Stimulated activated CD4-positive, alpha-beta T cell treated with anti-CD3 and anti-CD28 coated beads, Interleukin-12 subunit alpha, Interleukin-12 subunit beta, amount 100 ng/mL, for 48 hours (primary cell): ENCODE data around the gene THSD7B.

Source experiments
- DNase-seq, 3 donors: peaks; one replicate each; pipeline ENCODE4 v3.0.0-alpha.2; 2020; ENCODE audit warnings: low read depth in 2 of 3, low spot score in 1 of 3

Gene THSD7B

GRCh38 chr2:137345994-137346393 is 580.6 kb downstream of the THSD7B start:
- DNase-seq: no peak

GRCh38 chr2:137348301-137348700 is 583.0 kb downstream of the THSD7B start:
- DNase-seq: no peak

GRCh38 chr2:137357634-137358033 is 592.3 kb downstream of the THSD7B start:
- no peak for DNase-seq

- DNase-seq: no peak
These were observed 602.0 kb downstream of the THSD7B start for GRCh38 chr2:137367361-137367760.

GRCh38 chr2:137369106-137369505 is 603.8 kb downstream of the THSD7B start:
- DNase-seq: no peak

- DNase-seq: no peak
These were observed 613.8 kb downstream of the THSD7B start for GRCh38 chr2:137379186-137379585.

- no peak for DNase-seq
These were observed 615.3 kb downstream of the THSD7B start for GRCh38 chr2:137380610-137381009.

- no peak for DNase-seq
These were observed 616.4 kb downstream of the THSD7B start for GRCh38 chr2:137381731-137382130.

GRCh38 chr2:137383391-137383790 is 618.0 kb downstream of the THSD7B start:
- no peak for DNase-seq

- no peak for DNase-seq
These were observed 621.7 kb downstream of the THSD7B start for GRCh38 chr2:137387044-137387443.

GRCh38 chr2:137405496-137405895 is 640.2 kb downstream of the THSD7B start:
- DNase-seq: no peak

GRCh38 chr2:137411585-137411984 is 646.2 kb downstream of the THSD7B start:
- DNase-seq: no peak

- no peak for DNase-seq
These were observed 655.4 kb downstream of the THSD7B start for GRCh38 chr2:137420744-137421143.

GRCh38 chr2:137435162-137435561 is 669.8 kb downstream of the THSD7B start:
- DNase-seq: no peak

GRCh38 chr2:137437386-137437785 is 672.0 kb downstream of the THSD7B start:
- DNase-seq: no peak

- no peak for DNase-seq
These were observed 679.6 kb downstream of the THSD7B start for GRCh38 chr2:137444970-137445369.

GRCh38 chr2:137449454-137449853 is 684.1 kb downstream of the THSD7B start:
- DNase-seq: no peak

GRCh38 chr2:137454886-137455285 is 689.5 kb downstream of the THSD7B start:
- no peak for DNase-seq

GRCh38 chr2:137467246-137467862 is 702.0 kb downstream of the THSD7B start:
- DNase-seq: peak in 1 of 3 donors; percentile 4

GRCh38 chr2:137493261-137493660 is 727.9 kb downstream of the THSD7B start:
- DNase-seq: no peak

- no peak for DNase-seq
These were observed 735.3 kb downstream of the THSD7B start for GRCh38 chr2:137500599-137500998.

GRCh38 chr2:137507237-137507636 is 741.9 kb downstream of the THSD7B start:
- no peak for DNase-seq

GRCh38 chr2:137508739-137509384 is 743.5 kb downstream of the THSD7B start:
- DNase-seq: no peak
